C1 segment of cervical spinal cord (tissue), 14 donors: ENCODE results near the gene ISCU.
"Not testable (repeated sequence)": the region's sequence is repeated elsewhere in the genome, so short reads cannot be mapped to it uniquely, and the experiment has no call there.

Source experiments
- DNase-seq, 14 donors: peaks; one replicate each; lab custom pipeline; 2025; lab: John Stamatoyannopoulos, UW

ISCU gene

GRCh38 chr12:108543652-108544051 is 18.7 kb upstream of the ISCU start:
- no peak for DNase-seq

- no peak for DNase-seq
Measured at GRCh38 chr12:108547686-108548085, 14.7 kb upstream of the ISCU start.

GRCh38 chr12:108548954-108549521 is 13.4 kb upstream of the ISCU start:
- DNase-seq = no peak

GRCh38 chr12:108551535-108551934 is 10.9 kb upstream of the ISCU start:
- no peak for DNase-seq

- DNase-seq = no peak
Measured at GRCh38 chr12:108553799-108554198, 8.6 kb upstream of the ISCU start.

- DNase-seq = not testable (repeated sequence)
Measured at GRCh38 chr12:108555383-108555782, 7.0 kb upstream of the ISCU start.

- DNase-seq = no peak
Measured at GRCh38 chr12:108559007-108559655, 3.3 kb upstream of the ISCU start.

GRCh38 chr12:108559748-108560147 is 2.6 kb upstream of the ISCU start:
- DNase-seq = no peak

- no peak for DNase-seq
Measured at GRCh38 chr12:108560321-108560721, 2.1 kb upstream of the ISCU start.

GRCh38 chr12:108560752-108561719 is 1.4 kb upstream of the ISCU start, which contains the start of gene SART3:
Gene SART3 (minus strand): TSS chr12:108561173. CDS start chr12:108561154, 19 bp downstream.
- DNase-seq = peak; percentile 32 to 92 (median 73)

GRCh38 chr12:108561852-108562347 is 496 bp upstream of the ISCU start:
- no peak for DNase-seq

GRCh38 chr12:108563136-108563803 is 874 bp downstream of the ISCU start:
- peak in 12 of 14 donors; percentile 21 to 62 (median 47) for DNase-seq

GRCh38 chr12:108563804-108564151 is 1.4 kb downstream of the ISCU start:
- no peak for DNase-seq

GRCh38 chr12:108564724-108565123 is 2.3 kb downstream of the ISCU start:
- DNase-seq = no peak

- no peak for DNase-seq
Measured at GRCh38 chr12:108565146-108565545, 2.8 kb downstream of the ISCU start.

- peak in 2 of 14 donors; percentile 15 to 49 for DNase-seq
Measured at GRCh38 chr12:108565976-108566375, 3.6 kb downstream of the ISCU start.

GRCh38 chr12:108566452-108566851 is 4.1 kb downstream of the ISCU start:
- no peak for DNase-seq

GRCh38 chr12:108567406-108568337 is 5.3 kb downstream of the ISCU start:
- no peak for DNase-seq

- DNase-seq = no peak
Measured at GRCh38 chr12:108568338-108569154, 6.2 kb downstream of the ISCU start.
